Measurements from ENCODE around the gene MITF.
"Not testable (repeated sequence)": the region's sequence is repeated elsewhere in the genome, so short reads cannot be mapped to it uniquely, and the experiment has no call there.

The MITF gene

DNA sequence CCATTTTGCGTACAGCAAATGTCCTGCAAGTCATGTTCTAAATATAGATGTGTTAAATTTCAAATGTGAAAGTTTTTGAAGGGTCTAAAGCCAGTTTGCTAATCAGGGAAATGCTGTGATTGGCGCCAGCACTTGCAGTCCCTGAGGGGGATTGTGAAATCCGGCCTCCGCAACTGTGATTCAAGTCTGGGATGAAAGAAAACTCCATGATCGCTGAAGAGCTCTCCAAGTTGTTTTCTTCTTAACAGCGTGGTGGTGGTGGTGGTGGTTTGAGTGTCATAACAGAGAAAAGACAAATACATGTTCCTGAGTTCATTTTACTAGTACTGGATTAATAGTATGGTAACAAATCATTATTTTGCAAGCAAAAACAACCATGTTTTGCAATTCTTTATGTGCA lies 51.8 kb downstream of the MITF start:
- no peak for DNase-seq

DNA sequence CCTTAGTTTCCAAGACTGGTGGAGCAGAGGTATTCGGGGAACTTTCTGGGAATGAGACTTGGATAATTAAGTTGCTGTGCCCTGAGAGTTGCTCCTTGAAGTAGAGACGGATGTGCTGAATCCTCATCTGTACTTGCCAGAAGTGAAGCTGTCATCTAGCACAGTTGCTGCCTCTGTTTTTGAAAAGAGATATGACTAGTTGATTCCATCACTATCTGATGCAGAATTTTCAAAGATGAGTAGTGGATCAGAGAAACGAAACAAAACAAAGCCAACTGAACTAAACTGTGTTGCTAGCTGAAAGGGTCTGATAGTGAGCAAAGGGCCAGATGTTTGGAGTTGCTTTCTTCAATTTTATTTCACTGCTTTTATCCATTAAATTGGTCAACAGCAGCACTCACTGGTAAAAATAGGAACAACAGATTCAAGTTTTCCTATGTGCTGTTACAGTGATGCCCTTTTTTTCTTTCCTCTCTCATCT lies 52.7 kb downstream of the MITF start:
- peak in 1 of 2 experiments; percentile 10 for DNase-seq

DNA sequence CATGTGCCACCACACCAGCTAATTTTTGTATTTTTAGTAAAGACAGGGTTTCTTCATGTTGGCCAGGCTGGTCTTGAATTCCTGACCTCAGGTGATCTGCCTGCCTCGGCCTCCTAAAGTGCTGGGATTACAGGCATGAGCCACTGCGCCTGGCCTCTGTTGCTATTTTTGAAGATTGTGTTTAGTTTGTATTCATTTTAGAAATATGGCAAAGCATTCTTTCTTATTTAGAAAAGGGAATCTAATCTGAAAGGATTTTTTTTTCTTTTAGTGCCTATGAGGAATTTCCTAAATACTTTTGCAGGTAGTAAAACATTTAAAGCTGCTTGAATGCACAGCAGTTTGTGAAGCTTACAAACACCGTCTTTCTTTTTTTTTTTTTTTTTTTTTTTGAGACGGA lies 56.9 kb downstream of the MITF start:
- not testable (repeated sequence) for DNase-seq

DNA sequence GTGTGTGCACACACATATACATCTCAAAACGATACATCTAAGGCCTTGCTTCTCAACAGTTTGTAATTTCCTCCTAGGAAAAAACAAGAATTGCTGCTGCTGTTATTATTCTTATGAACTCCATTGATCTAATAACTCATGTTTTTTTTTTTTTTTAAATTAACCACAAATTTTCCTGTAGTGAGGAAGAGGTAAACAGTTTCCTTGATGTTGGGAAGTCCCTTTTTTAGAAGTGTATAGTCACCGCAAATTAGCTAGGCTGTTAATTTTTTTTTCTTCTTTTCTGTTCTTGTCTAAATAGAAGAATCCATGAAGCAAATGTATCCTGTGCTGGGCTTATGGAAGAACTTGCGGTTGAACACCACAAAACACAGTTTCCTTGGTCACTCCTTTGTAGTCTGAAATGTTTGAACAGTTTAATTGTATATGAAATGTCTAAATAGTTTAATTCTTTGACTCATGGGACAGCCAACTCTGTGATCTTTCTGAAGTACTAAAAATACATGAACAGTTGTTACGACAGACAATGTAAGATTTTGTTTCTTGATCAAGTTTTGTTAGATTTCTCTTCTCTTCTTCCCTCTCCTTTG lies 64.5 kb downstream of the MITF start:
- no peak for DNase-seq

DNA sequence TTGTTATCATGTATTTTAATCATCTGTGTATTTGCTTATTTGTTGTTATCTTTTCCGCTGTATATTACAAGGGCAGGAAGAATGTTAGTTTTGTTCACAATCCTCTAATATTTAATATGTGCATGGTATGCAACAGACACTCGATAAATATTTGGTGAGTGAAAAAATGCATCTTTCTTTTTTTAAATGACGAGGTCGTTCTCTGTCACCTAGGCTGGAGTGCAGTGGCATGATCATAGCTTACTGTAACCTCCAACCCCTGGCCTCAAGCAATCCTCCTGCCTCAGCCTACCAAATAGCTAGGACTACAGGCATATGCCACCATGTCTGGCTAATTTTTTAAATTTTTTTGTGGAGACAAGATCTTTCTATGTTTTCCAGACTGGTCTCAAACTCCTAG lies 66.2 kb downstream of the MITF start:
- no peak for DNase-seq

DNA sequence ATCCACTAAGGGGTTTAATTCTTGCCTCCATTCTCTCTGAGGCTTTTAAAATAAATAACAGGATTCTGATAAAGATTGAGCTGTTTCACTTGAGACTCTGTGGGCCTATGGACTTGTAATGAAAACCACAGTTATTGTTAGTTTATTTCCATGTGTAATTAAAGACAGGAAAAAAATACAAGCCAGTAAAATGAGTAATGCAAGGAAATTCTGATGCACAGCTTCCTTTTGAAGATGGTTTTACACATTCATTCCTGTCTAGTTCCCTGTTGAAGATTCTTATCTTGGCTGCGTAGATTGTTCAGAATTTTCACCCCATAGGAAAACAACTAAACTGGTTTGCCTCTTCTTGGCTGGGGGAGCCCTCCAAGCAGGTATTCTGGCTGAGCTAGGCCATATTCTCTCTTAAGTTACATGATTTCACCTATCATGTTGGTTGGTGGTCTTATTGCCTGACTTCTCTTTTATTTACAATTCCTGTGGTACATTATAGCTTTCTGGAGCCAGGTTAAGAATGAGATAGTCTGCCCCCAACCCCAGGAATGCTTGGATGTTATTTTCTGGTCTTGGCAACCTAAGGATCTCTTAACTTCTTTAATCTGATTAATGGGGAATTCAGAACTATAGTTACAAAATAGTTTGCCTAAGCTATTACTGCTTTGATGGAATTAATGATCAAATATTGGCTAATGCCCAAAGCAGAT lies 67.6 kb downstream of the MITF start:
- no peak for DNase-seq

DNA sequence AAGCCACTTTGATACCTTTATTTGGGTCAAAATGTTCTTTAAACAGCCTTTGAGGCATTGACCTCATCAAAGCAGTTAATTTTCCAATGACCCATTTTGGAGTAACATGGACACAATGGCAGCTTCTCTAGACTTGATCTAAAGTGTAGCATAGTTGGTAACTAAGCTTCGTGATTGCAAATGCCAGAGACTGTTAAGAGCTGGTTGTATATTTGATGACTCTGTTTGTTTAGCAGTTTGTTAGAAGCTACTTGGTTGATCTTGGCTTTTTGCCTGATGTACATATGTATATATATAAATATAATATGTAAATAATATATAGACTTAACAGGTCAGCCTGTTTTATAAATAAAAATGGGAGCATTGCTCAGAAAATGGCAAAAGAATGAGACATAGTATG lies 68.4 kb downstream of the MITF start:
- no peak for DNase-seq

DNA sequence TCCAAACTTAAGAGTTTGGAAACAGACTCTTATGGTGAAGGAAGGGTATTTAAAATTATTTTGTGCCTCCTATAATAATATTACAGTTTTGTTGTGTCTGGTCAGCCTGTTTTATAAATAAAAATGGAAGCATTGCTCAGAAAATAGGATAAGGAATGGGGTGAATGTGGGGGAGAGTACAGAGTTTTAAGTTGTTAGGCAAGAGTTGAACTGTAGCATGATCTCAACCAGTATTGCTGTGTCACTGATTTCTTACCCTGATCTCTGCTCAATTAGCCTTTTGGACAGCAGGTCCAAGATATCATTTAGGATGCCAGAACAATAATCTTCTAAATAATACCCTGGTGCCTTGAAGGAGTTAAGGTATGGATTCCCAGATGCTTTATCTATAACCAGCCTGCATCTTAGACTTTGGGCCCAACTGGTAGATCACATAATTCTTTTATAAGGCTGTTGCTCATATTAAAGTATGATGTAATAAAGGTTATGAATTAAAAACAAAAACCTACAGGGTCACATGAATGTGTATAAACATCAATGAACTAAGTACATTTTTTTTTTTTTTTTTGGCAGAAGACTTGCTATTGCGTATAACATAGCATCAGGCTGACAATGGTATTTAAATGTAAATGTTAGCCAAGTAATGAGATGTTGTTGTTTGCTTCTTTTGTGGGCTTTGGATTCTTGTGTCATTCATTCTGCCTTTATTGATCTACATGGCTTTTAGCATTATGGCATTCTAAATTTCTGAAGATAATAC lies 70.0 kb downstream of the MITF start:
- DNase-seq, result no peak

DNA sequence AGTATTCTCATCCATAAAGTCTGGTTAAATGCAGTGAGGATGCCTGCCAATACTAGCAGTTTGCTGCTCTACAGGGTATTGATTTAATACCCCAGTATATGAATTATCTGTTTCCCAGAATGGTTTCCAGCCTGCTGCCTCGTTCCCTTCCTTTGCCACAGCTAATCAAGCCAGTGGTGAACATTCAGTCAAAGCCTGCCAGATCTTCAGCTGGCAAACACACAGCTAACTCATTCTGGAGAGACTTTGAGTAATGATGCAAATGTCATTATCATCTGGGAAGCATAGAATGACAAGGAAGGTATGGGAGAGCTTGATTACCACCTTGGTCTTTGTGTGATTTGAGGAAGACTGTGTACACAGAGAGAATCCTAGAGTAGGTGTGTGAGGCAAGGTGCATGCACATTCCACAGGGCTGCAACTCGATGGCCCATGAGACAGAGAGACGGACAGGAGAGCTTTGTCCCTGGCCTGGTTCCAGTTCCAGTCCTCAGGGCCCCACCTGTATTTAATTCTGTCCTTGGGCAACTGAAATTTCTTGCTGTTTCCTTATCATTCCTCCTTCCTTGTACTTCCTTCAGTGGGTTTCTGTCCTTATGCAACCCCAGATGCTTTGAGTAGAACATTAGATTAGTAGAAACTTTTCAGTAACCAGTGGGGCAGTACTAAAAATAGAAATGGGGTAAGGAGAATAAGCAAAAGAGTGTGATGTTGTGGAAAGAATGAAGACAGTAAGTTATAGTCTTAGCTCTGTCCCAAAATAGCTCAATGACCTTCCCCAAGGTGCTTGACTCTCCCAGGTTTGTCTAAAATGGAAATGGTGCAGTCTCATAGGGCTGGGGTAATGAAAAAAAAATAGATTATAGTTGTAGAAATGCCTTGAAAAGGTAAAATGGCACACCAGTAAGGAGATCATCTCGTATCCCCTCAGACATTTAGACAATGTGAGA lies 72.5 kb downstream of the MITF start:
- DNase-seq, result no peak

DNA sequence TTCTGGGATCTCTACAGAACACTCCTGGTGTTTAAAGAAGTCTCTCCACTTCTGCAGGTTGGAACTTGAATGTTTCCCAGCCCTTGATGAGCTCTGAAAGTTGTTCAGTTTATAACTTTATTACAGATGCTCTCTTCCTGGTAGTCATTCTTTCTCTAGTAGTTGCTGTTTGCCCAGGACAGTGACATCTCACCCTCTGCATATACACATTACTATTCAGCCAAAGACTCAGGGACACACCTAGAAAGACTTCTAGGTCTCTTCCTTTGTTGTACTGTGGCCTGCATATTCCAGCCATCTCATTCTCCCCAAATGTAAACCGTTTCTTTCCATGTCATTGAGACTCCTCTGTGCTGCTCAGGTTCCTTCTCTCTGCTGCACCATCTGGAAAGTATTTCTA lies 76.7 kb downstream of the MITF start:
- DNase-seq, result no peak

DNA sequence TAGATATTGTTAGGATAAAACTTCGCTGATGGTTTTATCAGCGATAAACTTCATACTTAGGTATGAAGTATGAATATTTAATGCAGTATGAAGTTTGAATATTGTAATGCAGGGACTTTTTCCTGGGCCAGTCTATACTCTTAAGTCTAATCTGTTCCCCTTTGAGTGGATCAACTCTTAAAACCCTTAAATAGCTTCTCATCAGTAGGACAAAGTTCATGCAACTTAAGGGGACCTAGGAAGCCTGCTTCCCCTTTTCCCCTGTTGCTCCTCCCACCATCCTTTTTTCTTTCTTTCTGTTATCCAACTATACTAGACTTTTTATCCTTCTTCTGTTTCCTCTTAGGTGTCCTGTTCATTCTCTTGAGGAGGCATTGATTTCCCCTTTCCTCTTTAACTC lies 78.7 kb downstream of the MITF start:
- DNase-seq, result no peak

DNA sequence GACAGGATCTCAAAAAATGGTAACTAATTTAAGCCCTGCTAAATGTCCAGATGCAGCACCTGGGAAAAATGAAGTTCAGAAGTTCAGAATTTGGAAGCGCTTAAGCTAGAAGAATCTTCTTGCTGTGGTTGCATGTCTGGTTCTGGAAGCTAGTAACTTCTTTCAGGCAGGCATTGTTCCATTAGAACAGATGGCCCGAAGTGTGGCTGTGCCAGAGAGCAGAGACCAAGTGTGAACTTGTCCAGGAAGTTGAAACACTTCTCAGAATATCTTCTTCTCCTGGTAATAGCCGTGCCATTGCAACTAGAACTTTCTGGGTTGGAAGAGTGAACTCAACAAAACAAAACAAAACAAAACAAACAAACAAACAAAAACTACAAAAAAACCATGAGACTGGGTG lies 80.0 kb downstream of the MITF start:
- no peak for DNase-seq

DNA sequence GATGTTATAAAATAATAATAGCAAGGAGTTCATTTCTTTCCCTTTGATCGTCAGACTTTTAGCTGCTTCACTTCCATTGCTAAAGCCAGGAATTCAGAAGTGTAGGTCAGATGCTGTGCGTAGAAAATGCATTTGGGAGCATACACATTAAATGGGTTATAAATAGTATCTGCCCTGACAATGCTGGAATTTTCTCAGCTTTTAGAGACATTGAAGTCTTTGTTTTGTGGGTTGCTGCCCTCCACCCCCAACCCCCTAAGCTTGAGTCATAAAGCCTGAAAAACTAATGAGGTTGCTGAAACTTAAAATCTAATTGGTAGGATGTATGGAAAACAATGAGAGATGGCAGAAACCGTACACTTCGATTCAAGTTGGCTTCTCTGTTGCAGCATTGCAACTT lies 81.9 kb downstream of the MITF start:
- DNase-seq, result no peak

DNA sequence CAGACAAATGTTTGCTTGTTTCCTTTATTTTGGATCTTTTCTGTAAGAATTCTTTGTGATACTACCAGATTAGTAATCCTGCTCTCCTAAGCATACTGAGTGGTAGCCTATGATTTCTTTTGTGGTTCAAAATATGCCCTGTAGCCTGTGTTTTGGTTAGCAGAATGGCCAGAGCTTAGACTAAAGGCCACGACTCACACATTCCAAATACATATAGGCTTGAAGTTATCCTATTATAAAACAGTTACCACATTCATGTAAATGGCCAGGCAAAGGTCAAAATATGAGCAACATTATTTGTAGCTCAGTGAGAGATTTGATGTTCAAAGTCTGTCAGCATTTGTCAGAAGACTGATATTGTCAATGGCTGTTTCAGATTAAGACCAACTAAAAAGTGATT lies 84.5 kb downstream of the MITF start:
- no peak for DNase-seq

DNA sequence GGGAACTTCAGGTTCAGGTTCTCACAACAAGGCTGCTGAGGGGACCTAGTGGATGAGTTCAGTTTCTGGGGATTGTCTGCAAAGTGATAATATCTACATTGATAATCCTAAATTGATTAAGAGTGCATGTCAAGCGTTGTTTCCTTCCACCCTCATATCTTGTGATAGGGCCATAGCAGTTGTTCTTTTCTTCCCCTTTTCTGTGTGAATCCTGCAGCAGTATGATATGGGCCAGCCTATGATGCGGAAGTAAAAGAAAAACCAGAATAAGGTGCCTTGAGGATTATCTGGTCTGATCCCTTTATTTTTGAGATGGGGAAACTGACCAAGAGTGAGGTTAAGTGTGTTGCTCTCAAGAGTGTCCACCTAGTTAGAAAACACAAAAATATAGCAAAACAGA lies 86.2 kb downstream of the MITF start:
- DNase-seq, result no peak

DNA sequence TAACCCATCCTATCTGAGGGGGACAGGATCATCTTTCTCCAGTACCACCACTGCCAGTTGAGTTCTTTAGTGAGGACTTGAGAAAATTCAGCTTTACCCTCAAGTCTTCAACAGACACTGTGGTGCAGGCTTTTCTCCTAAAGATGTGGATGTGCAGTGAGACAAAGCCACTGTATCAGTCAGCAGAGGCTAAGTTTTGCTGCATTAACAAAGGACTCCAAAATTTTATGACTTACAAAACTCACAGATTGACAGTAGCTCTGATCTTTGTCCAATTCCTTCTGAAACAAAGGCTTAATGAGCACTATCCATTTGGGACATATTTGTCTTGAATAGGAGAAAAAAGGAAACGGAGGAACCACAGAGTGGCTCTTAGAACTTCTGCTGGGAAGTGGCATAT lies 87.9 kb downstream of the MITF start:
- DNase-seq, result no peak

DNA sequence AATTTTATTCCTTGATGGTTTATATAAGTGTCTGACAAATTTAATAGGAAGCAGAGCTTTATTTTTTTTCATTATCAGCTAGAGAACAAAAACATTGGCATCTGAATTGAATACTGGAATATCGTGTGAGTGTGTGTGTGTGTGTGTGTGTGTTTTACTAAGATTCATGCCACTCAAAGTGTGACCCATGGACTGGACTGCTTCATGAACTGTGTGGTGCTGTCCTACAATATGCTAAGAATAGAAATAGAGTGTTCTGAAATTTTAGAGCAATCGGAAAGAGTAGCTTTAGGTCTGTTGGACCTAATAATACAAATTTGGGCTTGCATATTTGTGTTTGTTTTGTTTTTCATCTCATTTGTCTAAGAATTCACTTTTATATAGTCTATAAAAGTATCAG lies 89.6 kb downstream of the MITF start:
- DNase-seq, result no peak

DNA sequence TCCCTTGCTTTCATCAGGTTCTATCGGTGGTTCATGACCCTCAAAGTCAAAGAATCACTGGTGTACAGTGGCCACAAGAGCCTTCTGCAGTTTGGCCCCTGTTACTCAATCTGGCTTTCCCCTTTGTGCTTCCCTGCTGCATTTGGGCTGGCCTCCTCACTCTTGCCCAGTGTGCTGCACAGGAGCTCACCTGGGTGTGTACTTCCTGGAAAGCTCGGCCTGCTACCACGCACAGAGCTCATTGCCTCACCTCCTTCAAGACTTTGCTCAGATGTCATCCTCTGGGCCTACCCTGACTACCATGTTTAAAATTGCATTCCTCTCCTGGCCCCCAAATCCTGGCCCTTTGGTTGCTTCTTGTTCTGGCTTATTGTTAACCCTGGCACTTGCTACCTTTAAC lies 90.9 kb downstream of the MITF start:
- DNase-seq, result no peak

DNA sequence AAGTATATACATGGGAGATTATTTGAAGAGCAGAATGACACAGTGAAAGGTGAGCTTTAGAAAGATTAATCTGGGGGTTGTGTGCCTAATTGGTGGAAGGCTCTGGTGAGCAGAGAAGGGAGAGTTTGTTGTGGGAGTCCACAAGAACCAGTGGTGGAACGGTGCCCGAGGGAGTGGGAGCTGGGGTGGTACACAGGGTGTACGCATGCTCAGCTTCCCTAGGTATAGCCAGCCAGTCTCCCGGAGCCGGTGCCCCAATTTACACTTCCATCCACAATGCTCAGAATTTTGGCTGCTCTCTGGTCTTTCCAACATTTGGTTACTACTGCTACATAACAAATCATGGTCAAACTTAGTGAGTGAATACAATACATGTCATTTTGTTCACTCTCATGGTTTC lies 92.5 kb downstream of the MITF start:
- DNase-seq, result no peak

DNA sequence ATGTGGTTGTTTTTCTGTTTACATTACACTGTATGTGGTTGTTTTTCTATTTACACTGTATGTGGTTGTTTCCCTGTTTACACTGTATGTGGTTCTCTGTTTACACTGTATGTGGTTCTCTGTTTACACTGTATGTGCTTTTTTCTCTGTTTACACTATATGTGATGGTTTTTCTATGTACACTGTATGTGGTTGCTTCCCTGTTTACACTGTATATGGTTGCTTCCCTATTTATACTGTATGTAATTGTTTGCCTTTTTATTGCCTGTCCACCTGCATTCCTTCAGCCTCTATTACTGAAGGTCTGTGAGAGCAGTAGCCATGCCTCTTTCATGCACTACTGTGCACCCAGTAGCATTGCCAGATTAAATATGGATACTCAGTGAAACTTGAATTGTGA lies 94.3 kb downstream of the MITF start:
- DNase-seq, result no peak

DNA sequence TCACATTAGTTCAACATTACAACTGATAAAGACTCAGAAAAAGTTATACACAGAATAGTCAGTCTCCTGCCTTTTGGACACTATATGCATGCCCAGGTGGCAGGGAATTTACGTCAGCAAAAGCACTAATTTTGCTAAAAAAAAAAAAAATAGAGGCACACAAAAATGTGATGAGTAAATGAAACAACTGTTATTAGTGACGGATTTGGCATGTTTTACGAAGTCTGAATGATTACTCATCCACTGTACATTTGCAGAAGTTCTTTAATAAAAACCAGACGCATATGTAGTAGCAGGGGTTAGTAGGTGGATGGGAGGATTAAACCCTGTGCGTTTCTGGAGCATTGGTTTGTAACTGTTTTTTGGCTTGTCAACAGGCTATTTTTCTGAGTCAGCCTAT lies 99.0 kb downstream of the MITF start:
- no peak for DNase-seq

DNA sequence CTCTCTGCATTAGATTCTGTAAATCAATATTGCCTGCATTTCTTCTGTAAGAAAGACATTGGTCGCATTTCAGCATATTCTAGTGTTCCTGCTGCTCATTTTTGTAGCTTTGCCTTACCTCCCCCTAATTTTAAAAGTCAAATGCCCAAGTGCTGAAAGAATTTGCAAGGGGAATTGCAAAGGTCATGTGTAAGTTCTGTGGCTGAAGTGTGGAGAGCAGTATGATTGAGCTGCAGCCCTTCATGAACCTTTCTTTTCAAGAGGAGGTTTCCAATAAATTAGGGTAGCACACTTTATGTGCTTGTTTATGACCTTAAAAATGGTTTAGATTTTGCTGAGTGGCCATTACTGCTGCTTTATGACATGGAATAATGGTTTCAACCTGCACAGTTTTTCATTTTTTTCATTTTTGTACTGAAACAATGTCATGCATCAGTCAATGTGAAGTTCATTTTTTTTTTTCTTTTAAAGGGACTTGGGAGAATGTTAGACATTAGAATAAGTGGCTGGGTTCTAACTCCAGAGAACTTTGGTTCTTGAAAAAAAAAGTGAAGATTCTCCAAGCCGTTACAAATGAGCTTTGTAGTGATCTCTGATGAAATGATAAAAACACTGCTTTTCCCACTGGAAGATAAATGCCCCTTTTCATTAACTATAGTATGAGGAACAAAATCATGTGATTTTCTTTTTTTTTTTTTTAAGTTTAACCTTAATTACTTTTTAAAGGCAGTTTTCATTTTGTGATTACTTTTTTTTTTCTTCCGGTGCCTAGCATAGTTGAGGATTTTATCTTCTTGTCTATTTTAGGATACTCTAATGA lies 99.6 kb downstream of the MITF start:
- DNase-seq, result no peak
